Uterus (tissue), 2 donors: ENCODE data around the gene TNS1.

Experiments used
- CTCF ChIP-seq, 4 experiments: fragments of 200-600 bp in 2 of 4; fragments of 450-650 bp in 2 of 4; sonication (generic) in 2 of 4; IDR thresholded peaks; one replicate each; pipeline ENCODE4 v1.5.1; 2016 to 2019; ENCODE audit warnings: antibody characterized with exemption in 4 of 4, mild to moderate bottlenecking in 2 of 4, moderate library complexity in 1 of 4
- POLR2A ChIP-seq, 2 donors: fragments of 450-650 bp; IDR thresholded peaks; one replicate each; pipeline ENCODE4 v1.6.1; 2016; ENCODE audit warnings: antibody characterized with exemption in 2 of 2, mild to moderate bottlenecking in 1 of 2, moderate library complexity in 1 of 2

- TF ChIP-seq CTCF (IDR thresholded peaks at IDR 0.05) (peak; percentile 90 to 95 (median 95)), POLR2A (IDR thresholded peaks at IDR 0.05) (no peak)
Observed at GRCh38 chr2:217988014-217988839, 14.6 kb downstream of the TNS1 start.
